NCI-H226 (cell line): ENCODE data around the gene RRM2.
A peak's percentile ranks its signal among the peaks of the same experiment; 100 is the strongest.
"Not testable (repeated sequence)": the region's sequence is repeated elsewhere in the genome, so short reads cannot be mapped to it uniquely, and the experiment has no call there.

ENCODE experiments used
- DNase-seq: peaks from one replicate; pipeline ENCODE4 v3.0.0-alpha.2; 2015

The RRM2 gene

DNA sequence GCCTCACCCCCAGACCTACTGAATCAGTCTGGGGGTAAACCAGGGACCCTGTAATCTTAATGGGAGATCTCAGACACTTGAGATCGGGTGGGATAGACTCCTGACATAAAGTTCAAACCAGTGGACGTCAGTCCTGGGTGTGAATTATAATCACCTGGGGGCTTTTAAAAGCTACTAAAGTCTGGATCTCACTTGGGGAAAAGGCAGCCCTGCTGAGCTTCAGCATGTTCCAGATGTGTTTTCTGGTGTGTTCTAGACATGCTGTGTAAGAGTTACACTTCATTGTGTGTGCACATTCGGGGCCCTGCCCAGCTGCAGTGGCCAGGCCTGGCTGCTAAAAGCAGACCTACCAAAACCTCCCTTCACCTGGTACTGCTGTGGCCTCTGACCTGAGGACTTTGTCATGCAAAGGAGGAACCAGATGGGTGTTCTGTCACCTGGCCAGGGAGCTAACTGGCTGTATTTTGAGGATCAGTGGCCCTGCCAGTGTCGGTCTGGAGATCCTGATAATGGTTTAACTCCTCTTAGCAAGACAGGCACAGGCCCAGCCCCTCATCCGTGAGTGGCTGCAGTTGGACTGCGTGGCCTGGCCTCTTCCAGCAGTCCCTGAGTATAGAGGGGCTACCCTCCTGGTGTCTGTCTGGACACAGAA, 10.6 kb downstream of the RRM2 start:
- no peak for DNase-seq

DNA sequence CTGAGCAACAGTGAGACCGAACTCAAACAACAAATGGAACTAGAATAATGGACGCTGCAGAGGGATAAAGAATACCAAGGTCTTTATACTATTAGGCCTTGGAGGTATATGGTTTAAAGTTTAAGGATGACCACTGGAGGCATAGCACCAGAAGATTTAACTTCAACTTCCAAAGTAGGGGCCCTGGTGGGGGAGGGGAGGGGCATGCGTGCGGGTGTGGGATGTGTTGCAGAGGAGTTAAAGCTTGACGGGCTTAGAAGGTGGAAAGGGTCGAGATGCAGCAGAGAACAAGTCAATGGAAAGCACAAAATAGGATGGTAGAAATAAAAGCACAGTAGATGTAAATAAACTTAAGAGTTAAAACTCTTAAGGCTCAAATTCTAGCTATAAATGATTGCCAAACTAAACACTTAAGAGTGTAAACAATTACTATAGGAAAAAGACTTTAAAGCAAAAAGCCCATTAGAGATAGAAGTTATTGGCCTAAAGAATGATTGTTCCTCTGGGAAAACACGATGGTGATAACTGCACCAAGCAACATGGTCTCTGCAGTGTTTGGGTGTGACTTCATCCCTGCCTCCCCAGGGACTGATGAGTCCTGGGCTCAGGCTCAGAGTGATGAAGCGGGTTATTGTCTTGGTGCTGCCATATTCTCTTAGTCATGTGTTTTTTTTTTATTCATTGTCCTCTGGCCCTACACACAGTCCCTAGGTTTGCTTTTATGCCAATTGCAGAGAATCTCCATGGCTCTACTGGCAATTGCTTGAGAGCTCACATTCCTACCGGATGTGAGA, 13.0 kb downstream of the RRM2 start:
- no peak for DNase-seq

DNA sequence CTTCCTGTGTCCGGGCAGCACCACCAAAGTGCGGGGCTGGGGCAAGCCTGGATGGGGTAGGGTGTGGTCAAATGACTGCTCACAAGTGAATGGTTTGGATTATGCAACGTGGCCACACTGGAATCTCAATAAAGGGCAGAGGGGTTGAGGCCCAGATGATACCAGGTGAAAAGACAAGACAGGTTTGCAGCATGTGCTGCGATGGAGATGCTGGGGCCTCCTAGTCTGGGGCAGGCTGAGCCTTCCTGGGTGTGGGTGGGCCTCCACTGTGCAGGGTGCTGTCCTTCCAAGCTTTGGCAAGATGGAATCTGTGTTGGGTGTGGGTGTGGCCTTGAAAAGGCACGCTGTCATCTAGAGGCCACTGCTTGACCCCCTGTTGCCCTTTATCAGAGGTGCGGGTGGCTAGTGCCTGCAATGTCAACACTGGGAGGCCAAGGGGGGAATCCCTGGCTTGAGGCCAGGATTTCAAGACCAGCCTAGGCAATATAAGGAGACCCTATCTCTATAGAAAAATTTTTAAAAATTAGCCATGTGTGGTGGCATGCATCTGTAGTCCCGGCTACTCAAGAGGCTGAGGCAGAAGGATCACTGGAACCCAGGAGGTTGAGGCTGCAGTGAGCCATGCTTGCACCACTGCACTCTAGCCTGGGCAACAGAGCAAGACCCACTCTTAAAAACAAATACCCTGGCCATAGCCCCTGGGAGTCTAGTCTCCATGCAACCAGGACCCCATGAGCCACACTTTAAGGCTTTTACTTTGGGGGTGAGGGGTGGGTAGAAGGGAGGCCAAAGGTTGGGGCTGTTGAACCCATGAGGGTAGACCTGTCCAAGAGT, 13.8 kb downstream of the RRM2 start:
- DNase-seq: no peak

DNA sequence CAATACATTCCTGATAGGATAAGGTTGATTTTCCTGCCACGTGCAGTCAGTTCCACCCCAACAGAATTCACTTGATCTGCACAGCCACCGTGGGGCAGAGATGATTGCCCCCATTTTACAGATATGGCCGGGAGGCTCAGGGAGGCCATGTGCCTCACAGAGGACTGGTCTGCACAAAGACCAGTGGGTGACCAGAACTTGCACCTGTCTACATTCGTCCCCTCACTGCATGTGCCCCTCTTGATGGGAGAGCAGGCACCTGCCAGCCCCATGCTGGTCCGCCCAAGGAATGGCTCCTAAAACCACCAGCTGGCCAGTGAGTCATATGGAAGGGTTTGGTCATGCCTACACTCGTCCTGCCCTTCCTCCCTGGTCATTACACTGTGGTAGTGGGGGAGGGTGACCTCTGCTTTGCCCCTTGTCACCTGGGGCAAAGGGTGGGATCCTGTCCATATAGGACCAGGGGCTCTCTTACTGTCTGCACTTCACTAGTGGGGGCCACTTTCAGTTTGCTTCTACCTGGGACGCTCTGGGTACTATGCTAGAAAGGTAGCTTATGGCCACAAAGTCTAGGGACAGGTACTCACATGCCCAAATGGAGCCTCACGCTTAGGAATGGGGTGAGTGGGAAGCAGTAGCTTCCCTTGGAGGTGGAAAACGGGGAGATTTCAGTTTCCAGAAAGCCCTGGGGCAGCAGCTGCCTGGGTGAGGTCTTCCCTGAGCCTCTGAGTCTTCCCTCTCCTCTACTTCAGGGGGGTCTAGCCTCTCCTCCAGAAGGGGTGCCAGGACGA, 14.7 kb downstream of the RRM2 start:
- DNase-seq: no peak

DNA sequence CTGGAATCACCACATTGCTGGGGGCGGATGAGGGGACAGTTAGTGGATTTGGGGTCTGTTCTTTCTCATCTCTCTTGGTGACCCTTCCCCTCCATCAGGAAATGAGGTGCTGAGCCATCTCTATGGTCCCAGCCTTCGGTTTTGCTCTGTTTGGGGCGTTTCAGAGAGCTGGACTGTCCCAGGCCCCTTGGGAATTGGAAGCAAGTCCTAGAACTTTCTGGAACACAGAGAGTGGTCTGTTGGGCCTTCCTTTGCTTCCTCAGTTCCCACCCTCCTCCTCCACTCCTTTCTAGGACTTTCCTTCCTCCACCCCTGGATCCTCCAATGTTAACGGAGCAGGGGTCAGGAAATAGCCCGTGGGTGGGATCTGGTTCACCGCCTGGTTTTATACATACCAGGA, 17.0 kb downstream of the RRM2 start:
- no peak for DNase-seq

DNA sequence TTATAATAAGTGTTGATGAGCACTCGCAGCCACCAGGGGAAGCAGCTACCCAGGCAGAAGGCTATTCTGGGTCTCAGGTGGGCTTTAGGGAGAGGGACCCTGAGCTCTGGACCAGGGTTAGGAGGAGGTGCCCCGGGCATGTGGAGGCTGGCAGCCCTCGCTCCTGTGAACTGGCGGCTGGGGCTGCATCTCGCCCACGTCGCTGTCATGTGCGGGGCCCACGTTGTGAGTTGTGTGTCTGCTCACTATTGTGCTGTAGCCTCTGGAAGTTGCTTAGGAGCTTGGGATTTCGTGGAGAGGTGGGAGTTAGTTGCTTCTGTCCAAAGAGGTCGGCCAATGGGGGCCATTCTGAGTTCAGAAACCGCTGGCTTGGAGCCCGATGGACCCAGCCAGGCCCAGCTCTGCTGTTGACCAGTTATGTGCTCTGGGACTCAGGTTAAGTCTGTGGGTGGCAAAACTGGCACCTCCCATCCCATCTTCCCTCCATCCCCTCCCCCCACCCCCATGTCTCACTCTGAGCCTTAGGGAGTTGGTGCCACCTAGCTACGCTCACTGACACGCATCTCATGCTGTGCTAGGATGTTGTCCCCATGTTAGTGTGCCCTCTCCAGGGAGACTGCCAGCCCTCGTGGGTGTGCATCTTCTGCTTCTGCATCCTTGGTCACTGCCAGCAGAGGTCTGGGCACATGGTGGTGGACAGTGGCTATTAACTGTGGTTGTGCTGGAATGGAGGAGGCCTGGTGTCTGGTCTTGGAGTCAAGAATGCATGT, 18.5 kb downstream of the RRM2 start:
- no peak for DNase-seq

DNA sequence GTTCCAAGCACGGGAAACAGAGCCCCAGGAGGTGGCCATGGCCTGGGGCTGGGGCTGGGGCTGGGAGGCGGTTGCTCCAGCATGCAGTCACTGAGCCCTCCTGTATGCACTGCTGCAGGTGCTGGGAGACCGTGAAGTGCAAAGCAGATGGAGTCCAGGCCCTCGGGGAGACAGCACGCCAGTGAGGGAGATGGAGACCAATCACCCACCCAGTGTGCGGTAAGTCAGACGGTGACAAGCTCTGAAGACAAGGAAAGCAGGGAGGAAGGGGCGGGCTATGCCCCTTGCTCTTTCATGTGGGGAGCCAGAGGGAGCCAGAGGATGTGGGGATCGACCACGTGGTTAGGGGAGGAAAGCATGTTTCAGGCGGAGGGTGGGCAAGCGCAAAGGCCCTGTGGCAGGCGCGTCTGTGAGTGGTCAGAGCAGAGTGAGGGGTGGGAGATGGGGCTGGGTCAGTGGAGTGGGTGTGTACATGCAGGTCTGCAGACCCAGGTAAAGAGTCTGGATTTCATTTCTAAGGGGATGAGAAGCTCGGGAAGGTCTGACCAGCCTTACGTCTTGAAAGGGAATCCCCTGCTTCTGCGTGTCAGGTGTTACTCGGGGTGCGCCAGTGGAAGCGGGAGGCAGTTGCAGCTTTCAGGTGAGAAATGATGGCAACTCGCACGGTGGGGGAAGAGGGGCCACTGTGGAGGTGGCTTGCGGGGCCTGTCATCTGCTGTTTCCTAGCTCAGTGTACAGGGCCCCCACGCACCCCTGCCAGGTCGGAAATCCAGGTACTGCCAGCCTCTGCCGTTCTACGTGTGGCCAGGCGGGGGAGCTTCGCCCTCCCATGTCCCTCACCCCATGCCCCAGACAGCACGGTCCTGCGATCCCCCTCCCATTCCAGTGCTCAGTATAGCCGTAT, 19.4 kb downstream of the RRM2 start:
- no peak for DNase-seq

DNA sequence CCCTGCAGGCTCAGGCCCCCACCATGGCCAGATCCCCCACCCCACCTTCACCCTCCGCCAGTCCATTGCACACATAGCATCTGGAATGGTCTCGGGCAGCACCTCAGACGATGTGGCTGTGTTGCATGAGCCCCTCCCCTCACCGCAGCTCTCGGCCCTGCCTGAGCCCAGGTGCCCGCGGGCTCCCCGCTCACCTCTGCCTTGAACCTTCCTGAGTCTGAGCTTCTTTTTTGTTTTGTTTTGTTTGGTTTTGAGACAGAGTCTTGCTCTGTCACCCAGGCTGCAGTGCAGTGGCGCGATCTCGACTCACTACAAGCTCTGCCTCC, 20.1 kb downstream of the RRM2 start:
- DNase-seq: no peak

DNA sequence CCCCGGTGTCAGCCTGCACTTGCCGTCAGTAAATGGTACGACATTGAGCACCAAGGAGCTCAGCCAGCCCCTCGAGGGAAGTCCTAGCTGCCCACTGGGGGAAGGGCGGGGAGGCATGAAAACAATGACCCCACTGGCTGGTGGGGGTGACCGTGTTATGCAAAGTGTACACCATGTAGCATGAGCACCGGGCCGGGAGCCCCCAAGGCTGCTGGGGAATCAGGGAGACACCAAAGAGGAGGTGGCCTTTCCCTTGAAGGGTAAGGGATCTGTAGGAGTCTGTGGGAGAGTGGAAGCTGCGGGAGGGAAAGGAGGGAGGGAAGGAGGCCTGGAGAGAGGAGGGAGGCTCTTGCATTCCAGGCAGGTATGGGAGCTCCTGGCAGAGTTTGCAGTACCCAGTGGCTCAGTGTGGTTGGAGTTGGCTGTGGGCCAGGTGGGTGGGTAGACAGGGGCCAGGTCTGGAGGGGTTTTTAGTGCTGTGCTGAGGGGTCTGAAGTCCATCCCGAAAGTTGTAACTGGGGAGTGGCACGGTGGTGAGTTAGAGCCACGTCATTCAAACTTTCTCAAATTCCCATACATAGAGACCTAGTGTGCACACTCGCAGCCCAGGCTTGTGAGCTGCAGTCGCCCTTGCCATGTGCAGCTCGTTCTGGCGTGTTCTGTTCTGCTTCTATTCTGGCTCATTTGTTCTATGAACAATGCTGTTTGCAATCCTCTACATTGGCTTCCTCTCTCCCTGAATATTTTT, 22.4 kb downstream of the RRM2 start:
- DNase-seq: no peak

DNA sequence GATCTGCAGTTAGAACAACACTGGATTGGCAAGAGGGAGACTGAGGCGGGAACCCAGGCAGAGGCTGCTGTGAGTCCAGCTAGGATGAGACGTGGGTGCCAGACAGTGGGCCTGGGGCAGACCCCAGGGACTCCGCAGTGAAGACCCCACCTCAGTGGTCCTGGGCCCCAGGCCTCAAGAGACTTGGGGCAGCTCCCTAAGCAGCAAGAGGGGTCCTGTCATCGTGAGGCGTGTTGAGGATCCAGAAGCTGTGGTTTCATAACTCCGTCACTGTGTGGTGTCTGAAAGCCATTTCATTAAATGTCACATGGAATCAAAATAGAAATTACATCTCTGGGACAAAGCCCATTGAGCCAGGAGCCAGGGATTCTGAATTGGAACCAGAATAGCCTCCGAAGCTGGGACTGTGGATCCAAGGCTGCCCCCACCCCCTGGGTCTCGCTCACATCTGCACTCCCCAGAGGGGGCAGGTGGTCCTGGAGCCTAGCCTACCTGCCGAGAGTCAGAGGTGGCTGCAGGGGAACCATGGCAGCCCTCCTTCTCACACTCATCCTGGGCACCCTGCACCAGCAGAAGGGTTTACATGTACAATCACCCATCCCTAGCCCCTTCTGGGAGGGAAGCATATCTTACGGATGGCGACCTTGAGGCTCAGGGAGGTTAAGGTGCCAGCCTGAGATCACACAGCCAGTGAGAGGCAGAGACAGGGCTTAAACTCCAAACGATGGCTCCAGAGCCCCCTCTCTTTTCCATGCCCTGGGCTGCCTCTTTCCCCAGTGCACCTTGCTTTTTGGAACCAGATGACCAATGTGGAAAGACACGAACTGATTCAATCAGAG, 23.2 kb downstream of the RRM2 start:
- DNase-seq: no peak

DNA sequence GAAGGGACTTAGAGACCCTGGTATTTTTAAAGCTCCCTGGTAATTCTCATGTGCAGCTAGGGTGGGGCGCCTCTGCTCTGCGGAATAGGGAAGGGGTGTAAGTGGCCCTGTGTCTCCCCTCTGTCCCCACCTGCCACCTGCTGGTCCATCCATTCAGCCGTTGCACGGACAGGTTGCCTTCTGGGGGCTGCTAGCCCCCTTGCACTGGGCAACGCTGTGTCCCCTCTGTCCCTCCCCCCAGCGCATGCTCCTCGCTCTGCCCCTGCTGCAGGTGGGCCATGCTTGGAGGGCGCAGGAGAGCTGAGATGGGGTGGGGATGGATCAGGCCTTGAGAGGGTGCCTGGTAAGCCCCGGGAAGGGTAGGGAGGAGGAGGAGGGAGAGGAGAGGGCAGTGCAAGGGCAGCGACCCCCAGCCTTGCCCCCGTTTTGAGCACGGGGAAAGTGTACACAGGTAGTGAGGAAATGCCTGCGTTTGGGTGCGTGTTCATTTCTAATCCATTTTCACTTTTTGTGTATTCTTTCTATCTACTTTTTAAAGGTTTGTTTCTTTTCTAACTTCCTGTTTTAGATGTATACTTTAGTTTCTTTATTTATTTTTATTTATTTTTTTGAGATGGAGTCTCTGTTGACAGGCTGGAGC, 23.9 kb downstream of the RRM2 start:
- no peak for DNase-seq

DNA sequence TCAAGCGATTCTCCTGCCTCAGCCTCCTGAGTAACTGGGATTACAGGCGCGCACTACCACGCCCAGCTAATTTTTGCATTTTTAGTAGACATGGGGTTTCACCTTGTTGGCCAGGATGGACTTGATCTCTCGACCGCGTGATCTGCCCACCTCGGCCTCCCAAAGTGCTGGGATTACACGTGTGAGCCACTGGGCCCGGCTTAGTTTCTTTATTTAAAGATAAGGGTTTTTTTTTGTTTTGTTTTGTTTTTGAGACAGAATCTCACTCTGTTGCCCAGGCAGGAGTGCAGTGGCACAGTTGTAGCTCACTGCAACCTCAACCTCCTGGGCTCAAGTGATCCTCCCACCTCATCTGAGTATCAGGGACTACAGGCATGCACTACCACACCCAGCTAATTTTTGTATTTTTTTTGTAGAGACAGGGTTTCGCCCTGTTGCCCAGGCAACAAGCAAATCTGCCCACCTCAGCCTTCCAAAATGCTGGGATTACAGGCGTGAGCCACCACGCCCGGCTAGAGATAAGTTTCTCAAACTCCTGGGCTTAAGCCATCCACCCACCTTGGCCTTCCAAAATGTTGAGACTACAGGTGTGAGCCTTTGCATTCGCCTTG, 24.6 kb downstream of the RRM2 start:
- not testable (repeated sequence) for DNase-seq

DNA sequence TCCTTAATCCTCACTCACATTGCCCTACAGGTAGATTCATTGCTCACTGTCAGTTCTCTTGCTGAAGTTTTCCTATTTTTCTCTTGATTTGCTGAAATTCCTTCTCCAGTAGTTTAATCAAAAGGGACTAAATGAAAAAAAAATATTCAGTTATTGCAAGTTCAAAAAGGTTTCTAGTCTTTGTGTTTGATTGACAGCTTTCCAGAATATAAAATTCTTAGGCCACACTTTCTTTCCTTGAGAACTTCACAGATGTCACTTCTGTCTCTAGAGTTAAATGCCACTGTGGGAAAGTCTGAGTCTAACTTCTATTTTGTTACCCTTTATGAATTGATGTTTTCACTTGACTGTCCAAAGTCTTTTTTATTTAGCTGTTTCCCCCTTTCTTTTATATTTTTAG, 25.7 kb downstream of the RRM2 start:
- no peak for DNase-seq

DNA sequence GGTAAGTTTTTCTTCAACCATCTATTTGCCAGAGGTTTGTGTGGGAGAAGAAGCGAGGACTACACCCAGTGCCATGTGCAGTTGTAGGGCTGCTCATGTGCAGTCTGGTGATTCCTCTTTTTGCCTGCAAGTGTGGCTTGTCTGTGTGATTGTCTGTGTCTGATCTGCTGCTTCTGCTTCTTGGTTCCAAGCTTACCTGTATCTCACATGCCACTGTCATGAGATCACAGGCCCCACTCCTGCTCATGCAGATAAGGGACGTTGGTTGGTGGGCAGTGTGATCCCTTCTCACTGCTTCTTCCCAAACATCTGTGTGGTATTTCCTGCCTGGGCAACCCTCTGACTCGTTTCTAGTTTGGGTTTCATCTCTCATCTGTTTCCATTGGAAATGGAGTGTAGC, 27.1 kb downstream of the RRM2 start:
- DNase-seq: no peak

DNA sequence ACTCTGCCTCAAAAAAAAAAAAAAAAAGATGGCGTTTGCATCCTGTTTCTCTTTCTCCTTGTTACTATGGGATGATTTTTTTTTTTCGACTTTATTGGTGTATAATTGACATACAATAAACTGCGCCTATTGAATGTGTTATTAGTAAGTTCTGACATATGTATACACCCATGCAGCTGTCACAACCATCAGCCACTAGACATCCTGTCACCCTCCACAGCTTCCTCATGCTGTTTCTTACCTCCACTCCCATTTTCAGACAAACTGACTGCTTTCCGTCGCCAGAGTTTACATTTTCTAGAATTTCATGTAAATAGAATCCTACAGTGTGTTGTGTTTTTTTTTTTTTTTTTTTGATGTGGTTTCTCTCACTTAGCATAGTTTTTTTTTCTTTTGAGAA, 27.9 kb downstream of the RRM2 start:
- DNase-seq: no peak

DNA sequence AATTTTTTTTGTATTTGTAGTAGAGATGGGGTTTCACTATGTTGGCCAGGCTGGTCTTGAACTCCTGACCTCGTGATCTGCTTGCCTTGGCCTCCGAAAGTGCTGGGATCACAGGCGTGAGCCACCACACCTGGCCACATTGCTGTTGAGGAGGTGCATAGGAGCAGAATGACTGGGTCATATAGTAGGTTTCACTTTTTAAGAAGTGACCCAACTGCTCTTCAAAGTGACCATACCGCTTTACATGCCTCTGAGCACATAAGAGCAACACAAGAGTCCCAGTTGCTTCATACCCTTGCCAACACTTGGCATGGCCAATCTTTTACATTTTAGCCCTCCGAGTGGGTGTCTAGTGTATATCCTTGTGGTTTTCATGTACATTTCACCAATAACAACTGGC, 28.9 kb downstream of the RRM2 start:
- no peak for DNase-seq

DNA sequence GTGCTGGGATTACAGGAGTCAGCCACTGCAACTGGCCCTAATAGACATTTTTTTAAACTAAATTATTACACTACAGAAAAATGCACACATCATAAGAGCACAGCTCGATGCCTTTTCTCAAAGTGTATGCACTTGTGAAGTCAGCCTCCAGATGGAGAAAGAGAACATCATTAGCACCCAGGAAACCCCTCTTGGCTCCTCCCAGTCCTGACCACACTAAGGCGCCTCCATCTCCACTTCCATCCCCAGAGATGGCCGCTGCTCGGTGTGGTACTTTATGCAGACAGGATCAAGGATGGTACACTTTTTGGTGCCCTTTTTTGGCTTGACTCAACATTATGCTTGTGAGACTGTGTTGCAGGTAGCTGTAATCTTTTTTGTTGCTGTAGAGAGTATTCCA, 34.8 kb downstream of the RRM2 start:
- peak; percentile 31 for DNase-seq

DNA sequence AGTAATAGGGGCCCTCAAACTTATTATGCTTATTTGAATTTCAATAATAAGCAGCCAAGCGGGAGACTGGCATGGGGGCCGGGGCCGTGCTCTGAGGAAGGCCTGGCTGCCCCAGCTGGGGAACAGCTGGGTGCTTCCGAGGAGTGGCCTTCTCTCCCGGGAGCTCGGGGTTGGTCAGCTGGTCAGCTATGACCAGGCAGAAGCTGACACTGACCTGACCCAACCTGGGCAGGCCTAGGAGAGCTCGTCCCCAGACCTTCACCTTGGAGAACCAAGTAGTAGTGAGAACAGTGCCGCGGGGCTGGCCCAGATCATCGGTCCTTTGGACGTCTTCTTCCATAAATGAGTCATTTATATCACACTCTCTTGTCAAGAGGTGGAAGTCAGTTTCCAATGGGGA, 36.1 kb downstream of the RRM2 start:
- DNase-seq: no peak

DNA sequence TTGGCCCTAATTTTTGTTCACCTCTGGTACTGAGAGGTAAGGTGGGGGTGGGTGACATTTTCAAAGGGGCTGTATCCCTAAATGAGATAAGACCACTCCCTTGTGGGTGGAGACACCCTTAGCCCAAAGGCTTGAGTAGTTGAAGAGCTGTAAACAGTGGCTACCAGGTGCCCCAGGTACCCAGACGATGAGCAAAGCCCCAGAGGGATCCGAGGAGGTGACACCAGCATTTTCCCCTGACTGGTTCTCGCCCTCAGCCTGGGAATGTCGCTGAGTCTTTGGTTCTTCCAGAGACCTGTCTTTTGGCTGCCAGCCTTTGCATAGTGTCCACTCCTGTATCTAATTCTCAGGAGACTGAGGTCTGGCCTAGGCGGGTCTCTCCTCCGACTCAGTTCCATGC, 36.5 kb downstream of the RRM2 start:
- DNase-seq: no peak
